NB4 (cell line): ENCODE data around the gene ITGA8.

Source experiments
- CTCF ChIP-seq: IDR thresholded peaks from one replicate; pipeline ENCODE4 v1.5.1; 2012; ENCODE audit warnings: low read depth, low read length
- MAX ChIP-seq: IDR thresholded peaks from 2 replicates; pipeline ENCODE4 v1.6.1; 2011; ENCODE audit warnings: low read depth, low read length
- POLR2A ChIP-seq: IDR thresholded peaks from 2 replicates; pipeline ENCODE4 v1.6.1; 2011; ENCODE audit warnings: mild to moderate bottlenecking; ENCODE audit not compliant: insufficient read length; ENCODE audit errors: extremely low read depth

DNA sequence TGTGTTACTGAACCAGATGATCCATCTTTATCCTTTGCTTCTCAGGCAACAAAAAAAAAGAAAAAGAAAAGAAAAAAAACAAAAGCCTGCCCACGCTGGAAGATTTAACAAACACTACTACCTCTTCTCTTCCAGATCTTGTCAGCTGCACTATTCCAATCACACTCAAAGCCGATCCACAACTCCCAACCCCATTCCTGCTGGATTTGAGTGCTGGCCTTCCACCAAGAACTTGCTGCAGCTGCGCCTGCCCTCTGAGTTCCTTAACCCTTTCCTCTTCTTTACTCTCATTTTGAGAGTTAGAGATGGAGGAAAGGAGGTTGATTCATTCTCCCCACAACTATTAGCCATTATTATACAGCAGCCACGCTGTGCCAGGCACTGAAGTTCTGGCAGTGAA lies 16.0 kb upstream of the ITGA8 start:
- TF ChIP-seq CTCF (no peak), MAX (no peak), POLR2A (no peak)
